Hindlimb muscle (tissue), 1 donor: ENCODE data around the gene SWAP70. TPM values are rescaled to one million over a fixed set of nuclear protein-coding genes. Genes with fewer than 3 reads are reported as not detected.
"Not testable (repeated sequence)": the region's sequence is repeated elsewhere in the genome, so short reads cannot be mapped to it uniquely, and the experiment has no call there.

ENCODE experiments used
- DNase-seq: peaks from one replicate; pipeline ENCODE4 v3.0.0-alpha.2; 2013
- polyA plus RNA-seq: library from polyadenylated mRNA; unstranded; fragments of 120-200 nt; gene quantifications from one replicate; pipeline ENCODE4 v1.2.1, GENCODE V29; 2013; ENCODE audit not compliant: insufficient read length

The SWAP70 gene
- 14.6 TPM for polyA plus RNA-seq

DNA sequence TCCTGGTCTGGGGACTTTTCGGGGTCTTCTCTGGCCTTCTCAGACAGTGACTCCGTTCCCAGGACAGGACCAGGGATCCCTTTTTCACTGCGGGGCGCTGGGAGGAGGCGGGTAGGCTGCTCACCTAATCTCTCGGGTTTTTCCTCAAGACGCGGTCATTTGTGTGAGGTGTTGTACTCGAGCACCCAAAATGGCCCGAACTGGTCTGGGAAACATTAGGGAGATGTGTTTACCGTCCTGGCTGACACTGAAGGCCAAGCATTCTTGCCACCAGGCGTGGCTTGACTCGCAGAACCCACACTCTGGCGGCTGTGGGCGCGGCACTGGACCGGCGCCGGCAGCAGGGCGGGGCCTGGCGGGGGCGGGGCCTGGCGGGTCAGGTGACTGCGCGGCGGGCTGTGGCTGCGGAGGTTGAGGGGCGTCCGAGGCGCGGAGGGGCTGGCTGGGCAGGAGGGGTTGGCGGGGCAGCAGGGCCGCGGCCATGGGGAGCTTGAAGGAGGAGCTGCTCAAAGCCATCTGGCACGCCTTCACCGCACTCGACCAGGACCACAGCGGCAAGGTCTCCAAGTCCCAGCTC lies at the start of gene SWAP70:
SWAP70 (plus strand) TSS at position 379 of the 577 bp plus-strand sequence; CDS start at position 482, 103 bp downstream.
- DNase-seq, result peak; percentile 68

DNA sequence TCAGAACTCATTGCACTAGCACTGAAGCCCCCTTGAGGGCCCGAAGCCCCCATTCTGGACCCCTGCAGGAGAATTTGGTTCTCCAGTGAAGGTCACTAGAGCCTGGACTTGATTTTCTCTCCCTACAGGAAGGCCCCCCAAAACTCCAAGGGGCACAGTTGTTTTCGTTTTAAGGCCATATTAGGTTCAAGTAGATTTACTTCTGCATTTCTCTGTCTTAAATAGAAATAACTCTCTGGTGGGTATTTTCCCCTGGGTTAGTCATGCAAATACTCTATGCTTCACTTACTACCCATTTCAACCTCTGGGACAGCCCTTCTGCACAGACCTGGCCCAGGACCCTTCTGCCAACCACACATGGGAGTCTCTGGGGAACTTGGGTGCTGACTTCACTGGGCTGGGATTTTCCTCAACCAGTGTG lies 48.8 kb upstream of the SWAP70 start:
- DNase-seq, result no peak

- DNase-seq, result no peak
Measured at GRCh38 chr11:9616042-9616675, 47.7 kb upstream of the SWAP70 start.

DNA sequence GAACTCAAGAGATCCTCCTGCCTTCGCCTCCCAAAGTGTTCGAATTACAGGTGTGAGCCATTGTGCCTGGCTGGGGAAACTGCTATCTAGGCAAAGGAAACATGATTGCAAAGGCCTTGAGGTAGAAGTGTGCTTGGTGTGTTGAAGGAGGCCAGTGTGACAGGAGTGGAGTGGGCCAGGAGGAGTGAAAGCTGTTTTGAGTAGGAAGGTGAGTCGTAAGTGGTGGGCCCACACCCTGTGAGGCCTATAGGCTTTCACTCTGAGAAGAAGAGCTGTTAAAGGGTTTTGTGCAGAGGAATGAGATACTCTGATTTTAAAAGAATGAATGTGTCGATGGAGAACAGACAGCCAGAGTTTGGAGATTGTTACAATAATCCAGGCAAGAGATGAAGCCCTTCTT lies 47.0 kb upstream of the SWAP70 start:
- DNase-seq, result no peak

DNA sequence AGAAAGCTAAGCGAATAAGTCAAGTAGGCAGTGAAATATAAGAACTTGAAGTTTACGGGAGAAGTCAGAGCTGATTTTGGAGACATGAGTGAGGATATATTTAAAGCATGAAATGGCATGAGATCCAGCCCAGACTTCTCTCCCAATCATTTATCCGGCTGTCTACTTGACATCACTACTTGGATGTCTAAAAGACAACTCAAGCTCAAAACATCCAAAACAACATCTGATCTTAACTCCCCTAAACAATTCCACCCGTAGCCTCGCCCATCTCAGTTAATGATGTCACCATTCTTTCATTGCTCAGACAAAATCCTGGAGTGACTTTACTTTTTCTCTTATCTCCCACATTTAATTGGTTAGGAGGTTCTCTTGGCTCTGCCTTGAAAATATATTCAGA lies 45.9 kb upstream of the SWAP70 start:
- DNase-seq, result no peak

GRCh38 chr11:9619004-9619403 lies 44.9 kb upstream of the SWAP70 start:
- no peak for DNase-seq

- no peak for DNase-seq
Measured at GRCh38 chr11:9619971-9620370, 43.9 kb upstream of the SWAP70 start.

DNA sequence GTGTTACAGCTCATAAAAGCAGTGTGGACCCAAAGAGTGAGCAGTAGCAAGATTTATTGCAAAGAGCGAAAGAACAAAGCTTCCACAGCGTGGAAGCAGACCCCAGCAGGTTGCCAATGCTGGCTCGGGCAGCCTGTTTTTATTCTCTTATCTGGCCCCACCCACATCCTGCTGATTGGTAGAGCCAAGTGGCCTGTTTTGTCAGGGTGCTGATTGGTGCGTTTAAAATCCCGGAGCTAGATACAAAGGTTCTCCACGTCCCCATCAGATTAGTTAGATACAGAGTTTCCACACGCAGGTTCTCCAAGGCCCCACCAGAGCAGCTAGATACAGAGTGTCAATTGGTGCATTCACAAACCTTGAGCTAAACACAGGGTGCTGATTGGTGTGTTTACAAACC lies 41.5 kb upstream of the SWAP70 start:
- not testable (repeated sequence) for DNase-seq

DNA sequence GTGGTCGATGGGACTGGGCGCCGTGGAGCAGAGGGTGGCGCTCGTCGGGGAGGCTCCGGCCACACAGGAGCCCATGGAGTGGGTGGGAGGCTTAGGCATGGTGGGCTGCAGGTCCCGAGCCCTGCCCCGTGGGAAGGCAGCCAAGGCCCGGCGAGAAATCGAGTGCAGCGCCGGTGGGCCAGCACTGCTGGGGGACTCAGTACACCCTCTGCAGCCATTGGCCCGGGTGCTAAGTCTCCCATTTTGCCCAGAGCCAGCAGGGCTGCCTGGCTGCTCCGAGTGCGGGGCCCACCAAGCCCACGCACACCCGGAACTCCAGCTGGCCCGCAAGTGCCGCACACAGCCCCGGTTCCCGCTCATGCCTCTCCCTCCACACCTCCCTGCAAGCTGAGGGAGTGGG lies 40.8 kb upstream of the SWAP70 start:
- not testable (repeated sequence) for DNase-seq

- DNase-seq, result no peak
Measured at GRCh38 chr11:9624448-9624847, 39.4 kb upstream of the SWAP70 start.

DNA sequence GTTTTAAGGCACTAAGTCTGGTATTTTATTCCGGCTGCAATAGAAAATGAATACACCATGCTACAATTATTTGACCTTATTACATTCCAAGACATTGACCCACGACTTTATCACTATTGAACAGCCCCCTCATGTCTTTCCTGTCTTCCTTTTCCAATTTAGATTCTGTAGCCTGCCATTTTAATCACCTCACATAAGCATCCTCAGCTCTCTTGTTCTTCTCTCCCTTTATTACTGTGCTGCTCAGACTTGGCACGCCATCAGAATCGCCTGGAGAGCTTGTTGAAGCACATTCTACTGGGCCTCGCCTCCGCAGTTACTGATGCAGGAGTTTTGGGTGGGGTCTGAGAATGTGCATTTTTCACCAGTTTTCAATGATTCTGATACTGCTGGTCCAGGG lies 38.7 kb upstream of the SWAP70 start:
- DNase-seq, result peak; percentile 45

DNA sequence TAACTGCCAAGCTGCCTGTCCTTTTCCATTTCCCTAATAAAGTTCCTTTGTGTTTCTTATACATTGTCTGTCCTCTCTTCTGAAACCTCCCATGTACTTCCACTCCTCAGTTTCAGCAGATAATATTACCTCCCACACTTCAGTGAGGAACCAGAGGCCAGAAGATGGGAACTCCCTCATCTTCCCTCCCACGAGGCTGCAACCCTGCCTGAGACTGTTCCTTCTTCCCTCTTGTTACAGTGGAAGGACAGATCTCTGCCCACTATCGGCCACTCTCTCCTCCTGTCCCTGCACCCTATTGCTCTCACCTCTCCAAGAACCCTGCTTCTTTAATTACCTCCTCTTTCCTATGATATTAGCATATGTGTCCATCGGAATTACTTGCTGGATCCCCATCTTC lies 38.1 kb upstream of the SWAP70 start:
- no peak for DNase-seq

GRCh38 chr11:9626496-9627394 lies 37.1 kb upstream of the SWAP70 start:
- no peak for DNase-seq

DNA sequence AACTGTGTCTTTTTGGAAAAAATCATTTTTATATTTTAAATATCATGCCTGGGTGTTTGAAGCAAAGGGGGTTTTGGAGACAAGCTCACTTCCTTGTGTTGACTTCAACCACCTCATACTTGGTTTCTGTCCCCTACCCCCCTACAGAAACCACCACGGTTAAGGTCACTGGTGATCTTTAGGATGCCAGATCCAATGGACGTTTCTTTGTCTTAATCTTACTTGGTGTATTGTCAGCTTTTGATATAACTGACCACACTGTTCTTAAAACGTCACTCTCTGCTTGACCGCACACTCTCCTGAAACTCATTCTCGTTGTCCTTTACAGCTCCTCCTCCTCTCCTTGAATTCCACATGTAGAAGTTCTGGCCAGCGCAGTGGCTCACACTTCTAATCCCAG lies 34.8 kb upstream of the SWAP70 start:
- no peak for DNase-seq

- no peak for DNase-seq
Measured at GRCh38 chr11:9633679-9634078, 30.2 kb upstream of the SWAP70 start.

DNA sequence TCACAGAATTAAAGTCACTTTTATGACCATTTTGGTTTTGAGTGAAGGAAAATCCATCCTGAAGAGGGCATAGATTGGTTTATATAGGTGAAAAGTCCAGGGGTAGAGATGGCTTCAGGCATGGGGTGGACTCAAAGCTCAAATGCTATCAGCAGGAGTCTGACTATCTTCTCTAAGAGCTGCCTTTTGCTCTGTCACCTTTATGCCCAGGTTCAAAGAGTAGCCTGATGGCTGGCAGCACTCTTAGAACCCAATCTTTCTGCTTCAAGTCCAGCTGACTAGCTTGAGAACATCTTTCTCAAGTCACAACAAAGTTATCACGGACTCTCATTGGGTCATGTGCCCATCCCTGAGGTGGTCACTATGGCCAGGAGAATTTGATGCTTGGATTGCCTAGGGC lies 27.2 kb upstream of the SWAP70 start:
- no peak for DNase-seq

DNA sequence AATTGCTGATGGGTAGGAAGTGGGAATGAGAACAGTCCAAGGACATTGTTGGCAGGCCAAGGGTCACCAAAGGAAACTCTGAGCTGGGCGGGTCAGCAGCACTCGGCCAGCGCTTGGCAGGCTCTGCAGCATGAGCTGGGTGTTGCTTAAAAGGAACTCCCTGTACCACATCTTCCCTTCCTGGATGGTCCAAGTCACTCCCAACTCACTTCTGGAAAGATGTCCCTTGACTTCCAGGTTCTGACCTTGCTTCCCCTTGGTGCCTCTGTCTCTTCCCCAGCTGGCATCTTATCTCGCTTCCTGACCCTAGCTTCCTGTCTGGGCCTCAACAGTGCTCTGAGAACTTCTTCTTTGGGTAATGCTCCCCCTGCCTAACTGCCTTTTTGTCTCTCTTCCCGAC lies 24.8 kb upstream of the SWAP70 start:
- DNase-seq, result no peak

- no peak for DNase-seq
Measured at GRCh38 chr11:9639985-9640384, 23.9 kb upstream of the SWAP70 start.

GRCh38 chr11:9642894-9643293 lies 21.0 kb upstream of the SWAP70 start:
- no peak for DNase-seq

DNA sequence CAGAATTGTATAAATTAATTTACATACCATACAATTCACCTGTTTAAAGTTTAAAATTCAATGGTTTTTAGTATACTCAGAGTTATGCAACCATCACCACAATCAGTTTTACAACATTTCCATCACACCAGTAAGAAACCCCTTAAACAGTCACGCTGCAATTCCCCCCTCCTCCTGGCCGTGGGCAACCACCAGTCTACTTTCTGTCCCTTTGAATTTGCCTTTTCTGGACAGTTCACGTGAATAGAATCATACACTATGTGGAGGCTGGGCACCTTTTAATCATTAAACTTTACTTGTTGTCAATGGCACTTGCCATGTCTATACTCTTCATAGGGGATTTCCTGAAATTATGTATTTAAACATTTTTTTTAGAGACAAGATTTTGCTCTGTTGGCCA lies 20.1 kb upstream of the SWAP70 start:
- DNase-seq, result no peak

DNA sequence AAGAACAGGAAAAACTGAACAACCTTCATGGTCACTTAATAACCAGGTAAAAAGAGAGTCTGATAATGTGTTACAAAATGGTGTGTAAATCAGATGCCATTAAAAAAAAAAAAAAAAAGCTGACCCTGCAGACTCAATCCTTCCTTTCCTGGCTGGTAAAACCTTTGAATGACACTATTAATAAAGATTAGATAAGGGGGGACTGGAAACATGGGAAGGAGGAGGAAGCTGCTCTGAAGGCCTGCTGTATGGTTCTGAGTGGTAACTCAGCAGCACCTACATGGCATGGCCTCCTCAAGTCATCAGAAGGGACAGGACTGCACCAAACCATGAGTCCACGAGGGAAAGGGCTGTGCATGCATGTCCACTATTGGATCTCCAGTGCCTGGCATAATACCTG lies 18.0 kb upstream of the SWAP70 start:
- DNase-seq, result no peak

DNA sequence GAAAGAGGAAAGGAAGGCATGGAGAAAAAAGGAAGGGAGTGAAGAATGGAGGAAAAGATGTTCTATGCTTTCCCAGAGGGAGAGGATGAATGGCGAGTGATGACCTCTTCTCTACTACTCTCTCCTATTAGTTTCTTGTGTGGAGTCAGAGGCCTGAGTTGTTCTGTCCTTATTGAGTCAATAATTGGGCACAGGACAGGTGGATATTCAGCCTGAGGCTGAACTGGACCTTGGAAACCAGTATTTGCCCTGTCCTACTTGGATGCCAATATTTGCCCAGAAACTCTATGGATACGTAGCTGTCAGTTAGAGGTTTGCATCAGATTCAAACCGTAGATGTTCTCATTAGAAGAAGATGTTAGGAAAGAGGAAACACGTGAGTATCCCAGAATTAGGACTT lies 17.6 kb upstream of the SWAP70 start:
- no peak for DNase-seq

DNA sequence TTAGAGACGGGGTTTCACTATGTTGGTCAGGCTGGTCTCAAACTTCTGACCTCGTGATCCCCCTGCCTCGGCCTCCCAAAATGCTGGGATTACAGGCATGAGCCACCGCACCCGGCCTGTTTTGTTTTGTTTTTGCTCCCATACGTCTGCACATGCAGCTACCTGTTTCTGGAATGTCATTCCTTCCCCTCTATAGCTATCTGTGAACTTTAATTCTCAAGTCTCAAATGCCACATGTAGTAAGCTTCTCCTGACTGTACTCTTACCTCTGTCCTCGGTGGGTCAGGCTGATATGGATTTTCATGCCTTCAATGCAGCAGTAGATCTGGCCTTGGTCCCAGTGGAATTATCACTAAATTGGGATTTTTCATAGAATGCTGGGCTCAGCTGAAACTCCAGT lies 12.4 kb upstream of the SWAP70 start:
- no peak for DNase-seq
